Sigmoid colon (tissue), 7 donors: ENCODE results near the gene ZFAND3. TPM values are rescaled to one million over a fixed set of nuclear protein-coding genes. Genes with fewer than 3 reads are reported as not detected.

ENCODE experiments used
- DNase-seq: peaks from one replicate; pipeline ENCODE4 v3.0.0-alpha.2; 2019
- H3K27ac ChIP-seq, 4 donors: fragments of 200-600 bp; sonication (generic); one replicate each; pipeline ENCODE4 v1.5.1; 2016 to 2019; ENCODE audit warnings: mild to moderate bottlenecking in 1 of 4
- H3K27me3 ChIP-seq, 3 donors: fragments of 200-600 bp; sonication (generic); one replicate each; pipeline ENCODE4 v1.5.1; 2019; ENCODE audit warnings: mild to moderate bottlenecking in 1 of 3
- H3K36me3 ChIP-seq, 4 donors: fragments of 200-600 bp; sonication (generic); one replicate each; pipeline ENCODE4 v1.5.1; 2016 to 2019
- H3K4me1 ChIP-seq, 4 donors: fragments of 200-600 bp; sonication (generic); one replicate each; pipeline ENCODE4 v1.5.1; 2017 to 2019
- H3K4me3 ChIP-seq, 4 donors: fragments of 200-600 bp; sonication (generic); one replicate each; pipeline ENCODE4 v1.5.1; 2017 to 2019; ENCODE audit warnings: mild to moderate bottlenecking in 2 of 4, moderate library complexity in 1 of 4
- H3K9me3 ChIP-seq, 4 donors: fragments of 200-600 bp in 3 of 4; sonication (generic) in 3 of 4; one replicate each; pipeline versions ENCODE4 v1.5.1 to v1.6.1; 2013 to 2019
- CTCF ChIP-seq, 4 experiments: fragments of 450-650 bp in 3 of 4; fragments of 200-600 bp in 1 of 4; IDR thresholded peaks; one replicate each; pipeline ENCODE4 v1.5.1; 2016 to 2019; ENCODE audit warnings: antibody characterized with exemption in 4 of 4, mild to moderate bottlenecking in 3 of 4, moderate library complexity in 2 of 4
- EP300 ChIP-seq, 4 donors: sonication (generic); formaldehyde crosslinking; IDR thresholded peaks; one replicate each; pipeline ENCODE4 v1.6.1; 2017; ENCODE audit warnings: antibody characterized with exemption in 4 of 4
- POLR2A ChIP-seq, 2 donors: fragments of 450-650 bp; IDR thresholded peaks; one replicate each; pipeline ENCODE4 v1.6.1; 2016; ENCODE audit warnings: antibody characterized with exemption in 2 of 2, mild to moderate bottlenecking in 2 of 2, moderate library complexity in 2 of 2
- POLR2AphosphoS5 ChIP-seq, 4 donors: sonication (generic); formaldehyde crosslinking; IDR thresholded peaks; one replicate each; pipeline ENCODE4 v1.6.1; 2017; ENCODE audit warnings: antibody characterized with exemption in 4 of 4
- WGBS, 2 donors: extraction: QIAGEN DNeasy Blood & Tissue Kit; methylation state at CpG; one replicate each; pipeline ENCODE4 v1.1.7; 2013; 5-methylcytosine and 5-hydroxymethylcytosine counted together
- intact Hi-C: fragments of 100-400 bp; cut with DNase I; formaldehyde crosslinking; loops from one replicate; pipeline ENCODE4 v1.15.1; 2023
- polyA plus RNA-seq, 3 donors: library from polyadenylated mRNA; stranded (reverse); fragments of 200-250 nt; gene quantifications; one replicate each; pipeline ENCODE4 v1.2.3, GENCODE V29; 2013
- total RNA-seq, 4 donors: library from RNA; depleted of rRNA; stranded (reverse); fragments of >200 nt; gene quantifications; one replicate each; pipeline ENCODE4 v1.1.0, GENCODE V29; 2016
- donor health status: healthy with polysubstance abuse.
- donor health status: Bipolar disorder and iron deficiency.
- donor health status: healthy.

ZFAND3 gene
- total and polyA plus RNA-seq, 7 donors = 32.4 to 54.8 (median 39.0) TPM

GRCh38 chr6:38085031-38085430 lies 265.5 kb downstream of the ZFAND3 start:
- Histone ChIP-seq H3K4me3 (no peak overlapping the region), H3K4me1 (peaks cover 0 to 34% (median 20%) of the 10 kb centered on the region in 4 donors), H3K27ac (no peak overlapping the region), H3K36me3 (peaks cover 0 to 11% (median 0%) of the 10 kb centered on the region in 4 donors), H3K27me3 (no peaks in the 10 kb centered on the region), H3K9me3 (no peaks in the 10 kb centered on the region)
- DNase-seq = no peak
- TF ChIP-seq POLR2A (IDR thresholded peaks at IDR 0.05) (no peak), EP300 (IDR thresholded peaks at IDR 0.05) (no peak), CTCF (IDR thresholded peaks at IDR 0.05) (no peak), POLR2AphosphoS5 (IDR thresholded peaks at IDR 0.05) (no peak)
- intact Hi-C loops = no loop called here

- TF ChIP-seq POLR2AphosphoS5 (IDR thresholded peaks at IDR 0.05) = no peak
- TF ChIP-seq EP300 (IDR thresholded peaks at IDR 0.05) = no peak
- TF ChIP-seq CTCF (IDR thresholded peaks at IDR 0.05) = no peak
- no peak for TF ChIP-seq POLR2A (IDR thresholded peaks at IDR 0.05)
- H3K27ac ChIP-seq = no peak overlapping the region
Observed at GRCh38 chr6:38086346-38086745, 266.8 kb downstream of the ZFAND3 start.

GRCh38 chr6:38088010-38088409 lies 268.5 kb downstream of the ZFAND3 start:
- Histone ChIP-seq H3K4me3 (no peak overlapping the region), H3K27ac (no peak overlapping the region), H3K4me1 (peaks cover 0 to 57% (median 44%) of the 10 kb centered on the region in 4 donors), H3K36me3 (peaks cover 0 to 10% (median 0%) of the 10 kb centered on the region in 4 donors), H3K9me3 (no peaks in the 10 kb centered on the region), H3K27me3 (no peaks in the 10 kb centered on the region)
- intact Hi-C loops = no loop called here
- WGBS, 2 donors = 72 to 80% methylated on average over 2 of the region's 2 CpGs
- TF ChIP-seq EP300 (IDR thresholded peaks at IDR 0.05) (no peak), POLR2AphosphoS5 (IDR thresholded peaks at IDR 0.05) (no peak), CTCF (IDR thresholded peaks at IDR 0.05) (no peak), POLR2A (IDR thresholded peaks at IDR 0.05) (no peak)
- no peak for DNase-seq

More at GRCh38 chr6:38086346-38086745, 266.8 kb downstream of the ZFAND3 start:
- 88 to 98% methylated on average over 2 of the region's 2 CpGs for WGBS, 2 donors
- H3K4me1 ChIP-seq = peaks cover 0 to 41% (median 33%) of the 10 kb centered on the region in 4 donors
- intact Hi-C loops = no loop called here
- no peaks in the 10 kb centered on the region for H3K9me3 ChIP-seq
- DNase-seq = no peak
- peaks cover 0 to 11% (median 0%) of the 10 kb centered on the region in 4 donors for H3K36me3 ChIP-seq
- no peak overlapping the region for H3K4me3 ChIP-seq
- no peaks in the 10 kb centered on the region for H3K27me3 ChIP-seq

GRCh38 chr6:38088829-38089228 lies 269.3 kb downstream of the ZFAND3 start:
- H3K36me3 ChIP-seq = peaks cover 0 to 3% (median 0%) of the 10 kb centered on the region in 4 donors
- no peak for DNase-seq
- H3K4me1 ChIP-seq = peaks cover 0 to 65% (median 44%) of the 10 kb centered on the region in 4 donors
- H3K27me3 ChIP-seq = no peaks in the 10 kb centered on the region
- 91 to 94% methylated on average over 3 of the region's 3 CpGs for WGBS, 2 donors
- TF ChIP-seq POLR2AphosphoS5 (IDR thresholded peaks at IDR 0.05) = no peak
- no peak for TF ChIP-seq POLR2A (IDR thresholded peaks at IDR 0.05)
- no peak for TF ChIP-seq CTCF (IDR thresholded peaks at IDR 0.05)
- TF ChIP-seq EP300 (IDR thresholded peaks at IDR 0.05) = no peak
- H3K4me3 ChIP-seq = no peak overlapping the region
- no peak overlapping the region for H3K27ac ChIP-seq
- intact Hi-C loops = no loop called here
- no peaks in the 10 kb centered on the region for H3K9me3 ChIP-seq

GRCh38 chr6:38091613-38092012 lies 272.1 kb downstream of the ZFAND3 start:
- Histone ChIP-seq H3K27me3 (no peaks in the 10 kb centered on the region), H3K36me3 (no peaks in the 10 kb centered on the region), H3K27ac (peak overlapping the region in 1 of 4 donors; percentile 3), H3K9me3 (no peaks in the 10 kb centered on the region), H3K4me3 (no peak overlapping the region), H3K4me1 (peaks cover 0 to 66% (median 42%) of the 10 kb centered on the region in 4 donors)
- intact Hi-C loops = no loop called here
- 90 to 92% methylated on average over 6 of the region's 6 CpGs for WGBS, 2 donors
- peak; percentile 65 for DNase-seq
- TF ChIP-seq CTCF (IDR thresholded peaks at IDR 0.05) (no peak), POLR2A (IDR thresholded peaks at IDR 0.05) (no peak), POLR2AphosphoS5 (IDR thresholded peaks at IDR 0.05) (no peak), EP300 (IDR thresholded peaks at IDR 0.05) (no peak)
